ENCODE results near the gene TAF7L.

TAF7L gene

DNA sequence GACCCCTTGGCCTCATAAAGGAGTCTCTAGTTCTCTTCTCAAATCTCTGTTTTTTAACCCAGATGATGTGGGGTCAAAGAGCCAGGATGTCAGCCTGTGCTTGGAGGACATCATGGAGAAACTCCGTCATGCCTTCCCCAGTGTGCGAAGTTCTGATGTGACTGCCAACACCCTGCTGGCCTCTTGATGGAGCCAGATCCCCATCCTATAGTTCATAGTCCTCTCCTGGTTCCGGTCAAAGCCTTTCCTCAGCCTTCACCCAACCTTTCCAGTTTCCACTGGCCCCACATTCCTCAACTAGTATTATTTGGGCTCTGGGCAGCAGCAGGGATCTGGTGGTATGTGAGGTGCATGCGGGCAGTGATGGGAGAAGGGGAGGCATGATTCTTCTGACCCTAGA lies 30.7 kb downstream of the TAF7L start:
- peak; percentile 42; the same call in 1 of the 2 replicates for TF ChIP-seq RAD21 (IDR thresholded peaks at IDR 0.05; ENCODE audit: low read depth)
- TF ChIP-seq, protein P1, sequence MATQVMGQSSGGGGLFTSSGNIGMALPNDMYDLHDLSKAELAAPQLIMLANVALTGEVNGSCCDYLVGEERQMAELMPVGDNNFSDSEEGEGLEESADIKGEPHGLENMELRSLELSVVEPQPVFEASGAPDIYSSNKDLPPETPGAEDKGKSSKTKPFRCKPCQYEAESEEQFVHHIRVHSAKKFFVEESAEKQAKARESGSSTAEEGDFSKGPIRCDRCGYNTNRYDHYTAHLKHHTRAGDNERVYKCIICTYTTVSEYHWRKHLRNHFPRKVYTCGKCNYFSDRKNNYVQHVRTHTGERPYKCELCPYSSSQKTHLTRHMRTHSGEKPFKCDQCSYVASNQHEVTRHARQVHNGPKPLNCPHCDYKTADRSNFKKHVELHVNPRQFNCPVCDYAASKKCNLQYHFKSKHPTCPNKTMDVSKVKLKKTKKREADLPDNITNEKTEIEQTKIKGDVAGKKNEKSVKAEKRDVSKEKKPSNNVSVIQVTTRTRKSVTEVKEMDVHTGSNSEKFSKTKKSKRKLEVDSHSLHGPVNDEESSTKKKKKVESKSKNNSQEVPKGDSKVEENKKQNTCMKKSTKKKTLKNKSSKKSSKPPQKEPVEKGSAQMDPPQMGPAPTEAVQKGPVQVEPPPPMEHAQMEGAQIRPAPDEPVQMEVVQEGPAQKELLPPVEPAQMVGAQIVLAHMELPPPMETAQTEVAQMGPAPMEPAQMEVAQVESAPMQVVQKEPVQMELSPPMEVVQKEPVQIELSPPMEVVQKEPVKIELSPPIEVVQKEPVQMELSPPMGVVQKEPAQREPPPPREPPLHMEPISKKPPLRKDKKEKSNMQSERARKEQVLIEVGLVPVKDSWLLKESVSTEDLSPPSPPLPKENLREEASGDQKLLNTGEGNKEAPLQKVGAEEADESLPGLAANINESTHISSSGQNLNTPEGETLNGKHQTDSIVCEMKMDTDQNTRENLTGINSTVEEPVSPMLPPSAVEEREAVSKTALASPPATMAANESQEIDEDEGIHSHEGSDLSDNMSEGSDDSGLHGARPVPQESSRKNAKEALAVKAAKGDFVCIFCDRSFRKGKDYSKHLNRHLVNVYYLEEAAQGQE (IDR thresholded peaks at IDR 0.05; ENCODE audit: low read depth), result no peak

DNA sequence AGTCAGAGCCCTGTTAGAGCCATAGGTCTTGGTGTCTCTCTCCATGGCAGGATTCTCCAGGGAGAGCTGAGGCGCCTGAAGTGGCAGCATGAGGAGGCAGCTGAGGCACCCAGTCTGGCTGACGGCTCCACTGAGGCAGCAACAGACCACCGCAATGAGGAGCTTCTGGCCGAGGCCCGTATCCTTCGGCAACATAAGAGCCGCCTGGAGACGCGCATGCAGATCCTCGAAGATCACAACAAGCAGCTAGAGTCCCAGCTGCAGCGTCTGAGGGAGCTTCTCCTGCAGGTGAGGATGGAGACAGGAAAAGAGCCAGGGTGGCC lies 32.9 kb downstream of the TAF7L start:
- TF ChIP-seq TAF1 (IDR thresholded peaks at IDR 0.05; ENCODE audit: low read depth) (no peak), EGR1 (IDR thresholded peaks at IDR 0.05) (no peak), TCF12 (IDR thresholded peaks at IDR 0.05; ENCODE audit: low read depth) (no peak), FOXM1 (IDR thresholded peaks at IDR 0.05; ENCODE audit: borderline replicate concordance, low read depth) (no peak), YY1 (IDR thresholded peaks at IDR 0.05; ENCODE audit: low read depth) (no peak), EP300 (IDR thresholded peaks at IDR 0.05; ENCODE audit: borderline replicate concordance) (no peak), TEAD4 (IDR thresholded peaks at IDR 0.05) (no peak), RAD21 (IDR thresholded peaks at IDR 0.05; ENCODE audit: low read depth) (no peak), CREB1 (IDR thresholded peaks at IDR 0.05; ENCODE audit: low read depth) (no peak), CEBPB (IDR thresholded peaks at IDR 0.05) (no peak), NFIC (IDR thresholded peaks at IDR 0.05) (no peak), ZBTB7A (IDR thresholded peaks at IDR 0.05; ENCODE audit: low read depth) (no peak)
- TF ChIP-seq, protein P2, sequence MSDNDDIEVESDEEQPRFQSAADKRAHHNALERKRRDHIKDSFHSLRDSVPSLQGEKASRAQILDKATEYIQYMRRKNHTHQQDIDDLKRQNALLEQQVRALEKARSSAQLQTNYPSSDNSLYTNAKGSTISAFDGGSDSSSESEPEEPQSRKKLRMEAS (IDR thresholded peaks at IDR 0.05), result no peak
- TF ChIP-seq, protein P3, sequence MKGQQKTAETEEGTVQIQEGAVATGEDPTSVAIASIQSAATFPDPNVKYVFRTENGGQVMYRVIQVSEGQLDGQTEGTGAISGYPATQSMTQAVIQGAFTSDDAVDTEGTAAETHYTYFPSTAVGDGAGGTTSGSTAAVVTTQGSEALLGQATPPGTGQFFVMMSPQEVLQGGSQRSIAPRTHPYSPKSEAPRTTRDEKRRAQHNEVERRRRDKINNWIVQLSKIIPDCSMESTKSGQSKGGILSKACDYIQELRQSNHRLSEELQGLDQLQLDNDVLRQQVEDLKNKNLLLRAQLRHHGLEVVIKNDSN (IDR thresholded peaks at IDR 0.05), result no peak
- TF ChIP-seq, protein P1 (IDR thresholded peaks at IDR 0.05; ENCODE audit: low read depth), result no peak

DNA sequence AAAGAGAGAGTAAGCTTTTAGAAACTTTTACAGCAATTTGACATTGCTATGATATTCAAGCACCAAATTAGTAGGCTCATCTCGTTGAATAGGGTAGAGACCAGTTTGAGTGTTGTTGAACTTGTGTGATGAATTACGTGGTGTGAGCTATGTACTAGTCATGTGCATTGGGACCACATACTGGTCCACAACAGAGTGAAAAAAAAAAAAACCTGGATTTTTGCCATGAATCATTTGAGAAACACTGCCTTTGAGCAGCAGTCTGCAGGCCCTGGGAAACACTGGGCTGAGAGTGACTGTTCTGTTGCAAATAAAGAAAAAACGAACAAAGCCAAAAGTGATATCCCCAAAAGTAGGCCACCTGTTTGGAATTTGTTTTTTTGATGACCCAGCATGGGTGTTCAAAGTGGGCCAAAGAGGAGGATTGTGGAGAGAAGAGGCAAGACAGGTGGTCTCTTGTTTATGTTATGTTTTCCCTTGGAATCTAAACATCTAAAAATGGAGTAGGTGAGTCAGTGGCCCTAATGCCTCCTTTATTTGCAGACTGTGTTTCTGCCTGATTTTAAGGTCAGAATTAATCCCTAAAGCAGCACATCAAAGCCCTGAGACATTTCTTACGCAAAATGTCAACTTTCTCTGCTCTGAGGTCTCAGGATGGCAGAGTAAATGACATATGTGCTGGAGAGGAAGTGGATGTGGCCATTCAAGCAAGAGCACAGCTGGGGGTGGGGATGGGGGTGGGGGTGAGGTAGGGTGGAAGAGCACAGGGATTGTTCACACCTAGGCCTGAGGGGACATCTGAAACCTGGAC lies 33.5 kb downstream of the TAF7L start:
- TF ChIP-seq NFIC (IDR thresholded peaks at IDR 0.05), result no peak
- no peak for TF ChIP-seq TCF12 (IDR thresholded peaks at IDR 0.05; ENCODE audit: low read depth)
- TF ChIP-seq CREB1 (IDR thresholded peaks at IDR 0.05; ENCODE audit: low read depth), result no peak
- TF ChIP-seq EP300 (IDR thresholded peaks at IDR 0.05; ENCODE audit: borderline replicate concordance), result no peak
- TF ChIP-seq, protein P2 (IDR thresholded peaks at IDR 0.05), result no peak
- no peak for TF ChIP-seq TAF1 (IDR thresholded peaks at IDR 0.05; ENCODE audit: low read depth)
- TF ChIP-seq ZBTB7A (IDR thresholded peaks at IDR 0.05; ENCODE audit: low read depth), result no peak
- TF ChIP-seq EGR1 (IDR thresholded peaks at IDR 0.05), result no peak
- TF ChIP-seq FOXM1 (IDR thresholded peaks at IDR 0.05; ENCODE audit: borderline replicate concordance, low read depth), result no peak
- TF ChIP-seq, protein P1 (IDR thresholded peaks at IDR 0.05; ENCODE audit: low read depth), result no peak
- TF ChIP-seq TEAD4 (IDR thresholded peaks at IDR 0.05), result no peak
- TF ChIP-seq, protein P3 (IDR thresholded peaks at IDR 0.05), result no peak
- TF ChIP-seq RAD21 (IDR thresholded peaks at IDR 0.05; ENCODE audit: low read depth), result no peak
- no peak for TF ChIP-seq CEBPB (IDR thresholded peaks at IDR 0.05)

DNA sequence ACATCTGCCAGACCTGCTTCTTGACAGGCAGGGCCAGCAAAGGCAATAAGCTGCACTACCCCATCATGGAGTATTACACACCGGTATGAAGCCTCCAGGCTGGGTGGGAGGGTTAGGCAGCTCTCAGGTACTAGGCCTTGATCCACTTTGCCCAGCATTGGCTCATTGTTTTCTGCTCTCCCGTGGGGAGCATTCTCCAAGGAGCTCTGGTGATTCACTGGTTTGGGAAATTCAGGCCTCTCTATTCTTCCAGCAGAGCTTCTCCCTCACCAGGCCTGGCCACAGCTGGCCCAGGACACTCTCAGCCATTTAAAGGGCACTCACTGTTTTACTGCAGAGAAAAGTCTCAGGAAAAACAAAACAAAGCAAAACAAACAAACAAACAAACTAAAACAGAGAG lies 38.5 kb downstream of the TAF7L start:
- TF ChIP-seq TCF12 (IDR thresholded peaks at IDR 0.05; ENCODE audit: low read depth), result no peak
- no peak for TF ChIP-seq EP300 (IDR thresholded peaks at IDR 0.05; ENCODE audit: borderline replicate concordance)
- no peak for TF ChIP-seq TAF1 (IDR thresholded peaks at IDR 0.05; ENCODE audit: low read depth)
- no peak for TF ChIP-seq YY1 (IDR thresholded peaks at IDR 0.05; ENCODE audit: low read depth)
